Right atrium auricular region (tissue), 2 donors: Measurements from ENCODE around the gene HLA-C. TPM values are rescaled to one million over a fixed set of nuclear protein-coding genes. Genes with fewer than 3 reads are reported as not detected.

Experiments used
- DNase-seq: peaks from one replicate; pipeline ENCODE4 v3.0.0-alpha.2; 2019; ENCODE audit warnings: low spot score
- H3K27ac ChIP-seq, 2 donors: fragments of 200-600 bp; sonication (generic); 1 replicate in 1 of 2; 2 replicates in 1 of 2; pipeline ENCODE4 v1.5.1; 2016 to 2019
- H3K27me3 ChIP-seq, 2 donors: fragments of 200-600 bp; sonication (generic); one replicate each; pipeline versions ENCODE4 v1.5.1 to v1.6.0; 2017 to 2019
- H3K36me3 ChIP-seq: fragments of 200-600 bp; sonication (generic); one replicate; pipeline ENCODE4 v1.5.1; 2016
- H3K4me1 ChIP-seq, 2 donors: fragments of 200-600 bp; sonication (generic); one replicate each; pipeline versions ENCODE4 v1.5.1 to v1.6.0; 2017 to 2019
- H3K4me3 ChIP-seq, 2 donors: fragments of 200-600 bp; sonication (generic); 1 replicate in 1 of 2; 2 replicates in 1 of 2; pipeline ENCODE4 v1.5.1; 2017 to 2019; ENCODE audit warnings: mild to moderate bottlenecking in 1 of 2, moderate library complexity in 1 of 2
- H3K9me3 ChIP-seq, 2 donors: fragments of 200-600 bp; sonication (generic); one replicate each; pipeline ENCODE4 v1.5.1; 2019
- total RNA-seq, 2 donors: library from RNA; depleted of rRNA; stranded (reverse); fragments of >200 nt; gene quantifications; one replicate each; pipeline ENCODE4 v1.1.0, GENCODE V29; 2016
- TF ChIP-seq, protein P1 (sequence below), 2 donors: fragments of 200-600 bp; sonication (generic); IDR thresholded peaks; one replicate each; pipeline ENCODE4 v1.5.1; 2019; ENCODE audit warnings: antibody characterized with exemption in 2 of 2

Gene HLA-C
- total RNA-seq, 2 donors from 2014 or later: 122 to 503 TPM

DNA sequence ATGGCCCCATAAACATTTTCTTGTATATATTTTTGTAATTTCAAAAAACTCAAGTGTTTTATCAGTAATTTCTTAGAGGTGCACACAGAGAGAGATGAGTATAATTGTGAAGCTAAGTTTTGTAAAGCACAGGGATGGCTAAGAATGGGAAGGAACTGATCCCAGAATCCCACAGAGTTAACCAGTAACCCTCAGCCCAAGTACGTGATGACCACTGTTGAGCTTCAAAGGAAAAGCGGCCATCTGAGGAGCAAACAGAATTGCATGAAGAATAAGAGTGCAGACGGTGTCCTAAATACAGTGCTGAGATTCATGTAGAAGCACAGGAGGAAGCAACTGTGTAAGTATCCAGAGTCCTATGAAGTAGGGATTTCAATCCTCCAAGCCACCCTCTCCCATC is 28.1 kb upstream of the HLA-C start:
- TF ChIP-seq, protein P1, sequence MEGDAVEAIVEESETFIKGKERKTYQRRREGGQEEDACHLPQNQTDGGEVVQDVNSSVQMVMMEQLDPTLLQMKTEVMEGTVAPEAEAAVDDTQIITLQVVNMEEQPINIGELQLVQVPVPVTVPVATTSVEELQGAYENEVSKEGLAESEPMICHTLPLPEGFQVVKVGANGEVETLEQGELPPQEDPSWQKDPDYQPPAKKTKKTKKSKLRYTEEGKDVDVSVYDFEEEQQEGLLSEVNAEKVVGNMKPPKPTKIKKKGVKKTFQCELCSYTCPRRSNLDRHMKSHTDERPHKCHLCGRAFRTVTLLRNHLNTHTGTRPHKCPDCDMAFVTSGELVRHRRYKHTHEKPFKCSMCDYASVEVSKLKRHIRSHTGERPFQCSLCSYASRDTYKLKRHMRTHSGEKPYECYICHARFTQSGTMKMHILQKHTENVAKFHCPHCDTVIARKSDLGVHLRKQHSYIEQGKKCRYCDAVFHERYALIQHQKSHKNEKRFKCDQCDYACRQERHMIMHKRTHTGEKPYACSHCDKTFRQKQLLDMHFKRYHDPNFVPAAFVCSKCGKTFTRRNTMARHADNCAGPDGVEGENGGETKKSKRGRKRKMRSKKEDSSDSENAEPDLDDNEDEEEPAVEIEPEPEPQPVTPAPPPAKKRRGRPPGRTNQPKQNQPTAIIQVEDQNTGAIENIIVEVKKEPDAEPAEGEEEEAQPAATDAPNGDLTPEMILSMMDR (IDR thresholded peaks at IDR 0.05): no peak
- no peak overlapping the region for H3K4me3 ChIP-seq
- no peaks in the 10 kb centered on the region for H3K4me1 ChIP-seq
- H3K27ac ChIP-seq: no peak overlapping the region
- no peak for DNase-seq
- no peaks in the 10 kb centered on the region for H3K27me3 ChIP-seq
- no peaks in the 10 kb centered on the region for H3K36me3 ChIP-seq
- H3K9me3 ChIP-seq: no peaks in the 10 kb centered on the region

DNA sequence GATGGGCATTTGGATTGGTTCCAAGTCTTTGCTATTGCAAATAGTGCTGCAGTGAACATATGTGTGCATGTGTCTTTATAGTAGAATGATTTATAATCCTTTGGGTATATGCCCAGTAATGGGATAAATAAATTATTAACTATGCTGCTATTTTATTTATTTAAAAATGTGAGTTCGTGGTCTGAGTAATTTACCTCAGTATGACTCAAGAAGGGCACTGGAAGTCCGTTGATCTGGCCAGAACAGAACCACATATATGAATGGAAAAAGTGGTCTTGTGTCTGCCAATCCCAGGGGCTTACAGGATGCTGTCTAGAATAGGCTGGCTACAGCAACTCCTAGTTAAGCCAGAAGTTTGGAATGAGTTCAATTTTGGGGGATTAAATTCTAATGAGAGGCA is 27.6 kb upstream of the HLA-C start:
- Histone ChIP-seq H3K27me3 (no peaks in the 10 kb centered on the region), H3K9me3 (no peaks in the 10 kb centered on the region), H3K36me3 (no peaks in the 10 kb centered on the region), H3K4me3 (no peak overlapping the region), H3K27ac (no peak overlapping the region), H3K4me1 (no peaks in the 10 kb centered on the region)
- no peak for DNase-seq
- TF ChIP-seq, protein P1 (IDR thresholded peaks at IDR 0.05): no peak

DNA sequence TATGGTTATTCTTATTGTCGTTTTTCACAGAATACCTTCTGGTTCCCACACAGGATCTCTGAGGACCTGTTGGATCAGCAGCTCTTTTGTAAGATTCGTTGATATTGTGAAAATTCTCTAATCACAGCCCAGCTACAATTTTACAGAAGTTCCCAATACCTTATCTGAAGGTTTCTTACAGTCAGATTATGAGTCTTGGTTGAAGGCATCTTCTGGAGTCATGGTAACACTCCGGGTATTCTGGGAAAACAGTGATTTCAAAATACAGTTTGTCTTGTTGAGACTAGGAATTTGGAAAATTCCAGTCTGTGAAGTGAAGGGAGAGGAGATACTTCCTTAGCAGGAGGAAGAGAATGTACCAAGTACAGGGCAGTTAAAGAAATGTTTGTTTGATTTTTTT is 22.2 kb upstream of the HLA-C start:
- Histone ChIP-seq H3K4me1 (no peaks in the 10 kb centered on the region), H3K4me3 (no peak overlapping the region), H3K27ac (no peak overlapping the region), H3K36me3 (no peaks in the 10 kb centered on the region), H3K27me3 (no peaks in the 10 kb centered on the region), H3K9me3 (no peaks in the 10 kb centered on the region)
- DNase-seq: no peak
- TF ChIP-seq, protein P1 (IDR thresholded peaks at IDR 0.05): no peak

DNA sequence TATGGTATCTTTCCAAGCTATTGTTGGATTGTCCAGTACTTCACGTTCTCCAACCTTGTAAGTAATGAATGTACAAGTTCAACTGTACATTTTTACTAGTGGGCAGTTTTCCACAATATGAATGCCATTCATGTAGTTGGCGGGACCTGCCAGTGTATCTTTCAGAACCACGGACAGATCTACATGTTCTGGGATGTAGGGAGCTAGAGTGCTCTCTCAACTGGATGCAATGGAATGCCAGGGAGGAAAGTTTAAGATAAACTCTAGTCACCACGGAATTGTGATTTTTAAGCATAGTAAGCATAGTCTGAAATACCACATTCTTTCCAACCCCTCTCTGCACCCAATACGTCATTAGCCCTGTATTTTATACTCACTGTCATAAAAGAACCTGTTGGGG is 21.5 kb upstream of the HLA-C start:
- no peaks in the 10 kb centered on the region for H3K9me3 ChIP-seq
- H3K4me1 ChIP-seq: no peaks in the 10 kb centered on the region
- no peak overlapping the region for H3K27ac ChIP-seq
- H3K4me3 ChIP-seq: no peak overlapping the region
- no peaks in the 10 kb centered on the region for H3K36me3 ChIP-seq
- H3K27me3 ChIP-seq: no peaks in the 10 kb centered on the region
- TF ChIP-seq, protein P1 (IDR thresholded peaks at IDR 0.05): no peak
- DNase-seq: no peak

DNA sequence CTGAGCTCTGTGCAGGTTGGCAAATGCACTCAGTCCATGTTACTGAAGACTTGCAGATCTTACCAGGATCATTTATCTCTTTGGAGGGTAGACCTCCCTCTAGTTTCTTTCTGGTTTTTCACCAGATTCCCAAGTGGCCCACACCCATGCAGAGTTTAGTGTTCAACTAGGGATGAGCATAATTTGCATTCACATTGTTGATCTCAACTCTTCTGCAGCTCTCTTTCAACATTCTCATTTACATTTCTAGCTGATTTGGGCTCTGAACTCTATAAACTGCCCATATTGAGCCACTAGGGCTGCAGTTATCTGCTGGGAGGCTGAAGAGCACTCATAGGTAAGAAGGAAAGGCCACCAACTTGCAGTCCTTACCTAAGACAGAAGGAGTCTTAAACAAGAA is 17.9 kb upstream of the HLA-C start:
- Histone ChIP-seq H3K4me1 (no peaks in the 10 kb centered on the region), H3K4me3 (no peak overlapping the region), H3K27ac (no peak overlapping the region), H3K36me3 (no peaks in the 10 kb centered on the region), H3K9me3 (no peaks in the 10 kb centered on the region), H3K27me3 (no peaks in the 10 kb centered on the region)
- TF ChIP-seq, protein P1 (IDR thresholded peaks at IDR 0.05): no peak
- no peak for DNase-seq

DNA sequence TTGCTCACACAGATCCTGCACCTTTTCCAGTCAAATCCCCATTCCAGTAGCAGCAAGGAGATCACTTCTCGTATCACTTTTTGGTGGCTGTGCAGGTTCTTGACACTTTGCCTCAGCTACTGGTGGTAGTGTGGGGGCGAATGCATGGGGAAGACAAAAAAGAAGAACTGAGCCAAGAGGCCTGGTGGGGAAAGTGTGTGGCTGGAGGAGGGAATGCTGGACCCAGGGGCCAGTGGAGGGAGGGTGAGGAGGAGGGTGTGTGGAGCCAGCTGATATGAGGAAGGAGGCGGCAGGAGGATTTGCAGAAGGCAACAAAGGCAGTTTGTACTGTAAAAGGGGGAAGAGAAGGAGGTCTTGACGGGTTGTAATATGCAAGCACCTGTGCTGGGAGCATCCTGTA is 15.7 kb upstream of the HLA-C start:
- no peak for DNase-seq
- Histone ChIP-seq H3K36me3 (no peaks in the 10 kb centered on the region), H3K4me3 (no peak overlapping the region), H3K27ac (no peak overlapping the region), H3K9me3 (no peaks in the 10 kb centered on the region), H3K27me3 (no peaks in the 10 kb centered on the region), H3K4me1 (no peaks in the 10 kb centered on the region)
- TF ChIP-seq, protein P1 (IDR thresholded peaks at IDR 0.05): no peak
